IPS-18a (cell line): ENCODE data around the gene CD101.

Source experiments
- H3K27ac ChIP-seq: one replicate; pipeline ENCODE4 v1.5.1; 2013; ENCODE audit warnings: low read length
- H3K27me3 ChIP-seq: one replicate; pipeline ENCODE4 v1.6.1; 2013; ENCODE audit warnings: mild to moderate bottlenecking, low read length; ENCODE audit not compliant: control insufficient read depth, insufficient read depth
- H3K36me3 ChIP-seq: one replicate; pipeline ENCODE4 v1.6.1; 2013; ENCODE audit warnings: low read depth, low read length; ENCODE audit not compliant: control insufficient read depth
- H3K4me1 ChIP-seq: one replicate; pipeline ENCODE4 v1.6.1; 2013; ENCODE audit warnings: low read depth, low read length; ENCODE audit not compliant: control insufficient read depth
- H3K4me3 ChIP-seq: one replicate; pipeline ENCODE4 v1.5.1; 2013; ENCODE audit warnings: low read length
- H3K9ac ChIP-seq: one replicate; pipeline ENCODE4 v1.6.1; 2013; ENCODE audit warnings: mild to moderate bottlenecking, low read length, moderate library complexity
- H3K9me3 ChIP-seq: one replicate; pipeline ENCODE4 v1.6.1; 2013; ENCODE audit warnings: low read depth, low read length; ENCODE audit not compliant: control insufficient read depth

Gene CD101

GRCh38 chr1:117020526-117021156 is 19.1 kb downstream of the CD101 start:
- Histone ChIP-seq H3K27ac (no peak overlapping the region), H3K4me1 (peaks cover 1% of the 10 kb centered on the region), H3K9ac (no peak overlapping the region), H3K36me3 (no peaks in the 10 kb centered on the region), H3K4me3 (no peak overlapping the region), H3K27me3 (no peaks in the 10 kb centered on the region), H3K9me3 (no peaks in the 10 kb centered on the region)

GRCh38 chr1:117022114-117022513 is 20.6 kb downstream of the CD101 start:
- Histone ChIP-seq H3K4me3 (no peak overlapping the region), H3K9ac (no peak overlapping the region), H3K36me3 (no peaks in the 10 kb centered on the region)

DNA sequence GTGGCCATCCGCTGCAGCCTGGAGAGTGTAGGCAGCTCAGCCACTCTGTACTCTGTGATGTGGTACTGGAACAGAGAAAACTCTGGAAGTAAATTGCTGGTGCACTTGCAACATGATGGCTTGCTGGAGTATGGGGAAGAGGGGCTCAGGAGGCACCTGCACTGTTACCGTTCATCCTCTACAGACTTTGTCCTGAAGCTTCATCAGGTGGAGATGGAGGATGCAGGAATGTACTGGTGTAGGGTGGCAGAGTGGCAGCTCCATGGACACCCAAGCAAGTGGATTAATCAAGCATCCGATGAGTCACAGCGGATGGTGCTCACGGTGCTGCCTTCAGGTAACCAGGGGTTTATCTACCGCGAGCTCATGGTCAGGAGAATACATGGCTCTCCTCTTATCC is 24.0 kb downstream of the CD101 start:
- Histone ChIP-seq H3K4me1 (no peaks in the 10 kb centered on the region), H3K27me3 (no peaks in the 10 kb centered on the region), H3K27ac (no peak overlapping the region), H3K4me3 (no peak overlapping the region), H3K9me3 (no peaks in the 10 kb centered on the region), H3K36me3 (no peaks in the 10 kb centered on the region), H3K9ac (no peak overlapping the region)

More at GRCh38 chr1:117022114-117022513, 20.6 kb downstream of the CD101 start:
- Histone ChIP-seq H3K4me1 (no peaks in the 10 kb centered on the region), H3K27ac (no peak overlapping the region), H3K27me3 (no peaks in the 10 kb centered on the region), H3K9me3 (no peaks in the 10 kb centered on the region)

- no peaks in the 10 kb centered on the region for H3K4me1 ChIP-seq
- H3K27ac ChIP-seq = no peak overlapping the region
- no peaks in the 10 kb centered on the region for H3K36me3 ChIP-seq
- no peaks in the 10 kb centered on the region for H3K9me3 ChIP-seq
- H3K9ac ChIP-seq = no peak overlapping the region
- H3K4me3 ChIP-seq = no peak overlapping the region
- H3K27me3 ChIP-seq = no peaks in the 10 kb centered on the region
These were observed 24.8 kb downstream of the CD101 start for GRCh38 chr1:117026361-117026760.

DNA sequence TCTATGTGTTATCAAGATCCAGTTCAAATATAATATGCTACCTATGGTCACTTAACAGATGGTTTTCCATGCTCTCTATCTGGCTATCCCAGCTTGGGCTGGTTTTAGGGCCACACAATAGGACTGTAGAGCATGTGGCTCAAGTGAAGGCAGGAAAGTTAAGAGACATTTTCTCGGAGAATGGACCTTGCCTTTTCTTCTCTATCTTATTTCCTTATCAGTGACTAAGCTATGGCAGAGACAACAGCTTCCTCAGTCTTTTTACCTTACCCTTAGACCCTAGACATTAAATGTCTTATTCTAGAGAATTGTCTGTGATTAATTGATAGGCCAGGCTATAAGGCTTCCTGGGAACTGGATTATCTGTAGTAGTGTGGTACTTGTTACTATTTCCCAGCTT is 28.1 kb downstream of the CD101 start:
- Histone ChIP-seq H3K36me3 (no peaks in the 10 kb centered on the region), H3K27ac (no peak overlapping the region), H3K9ac (no peak overlapping the region), H3K27me3 (no peaks in the 10 kb centered on the region), H3K9me3 (no peaks in the 10 kb centered on the region), H3K4me1 (no peaks in the 10 kb centered on the region), H3K4me3 (no peak overlapping the region)

GRCh38 chr1:117030271-117030877 is 28.8 kb downstream of the CD101 start:
- no peaks in the 10 kb centered on the region for H3K4me1 ChIP-seq
- no peak overlapping the region for H3K27ac ChIP-seq
- H3K27me3 ChIP-seq = no peaks in the 10 kb centered on the region
- no peak overlapping the region for H3K9ac ChIP-seq
- H3K9me3 ChIP-seq = no peaks in the 10 kb centered on the region
- no peaks in the 10 kb centered on the region for H3K36me3 ChIP-seq
- no peak overlapping the region for H3K4me3 ChIP-seq

DNA sequence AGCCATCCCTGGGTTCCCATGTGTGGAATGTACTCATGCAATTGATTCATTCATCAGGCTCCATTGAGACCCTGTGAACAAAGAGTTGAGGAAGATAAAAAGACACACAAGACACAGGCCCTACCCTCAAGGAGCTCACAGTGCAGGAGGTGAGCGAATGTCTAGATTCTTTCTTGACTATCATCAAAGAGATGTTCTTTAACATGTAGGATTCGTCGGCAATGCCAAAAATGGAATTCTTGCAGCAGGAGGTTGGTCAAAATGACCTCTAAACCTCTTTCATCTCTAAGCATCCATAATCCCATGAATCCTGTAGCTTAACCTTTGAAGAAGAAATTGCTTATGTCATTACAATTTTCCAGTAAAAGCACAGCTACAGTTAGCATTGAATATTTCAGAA is 30.7 kb downstream of the CD101 start:
- Histone ChIP-seq H3K9ac (no peak overlapping the region), H3K27ac (no peak overlapping the region), H3K4me3 (no peak overlapping the region), H3K4me1 (no peaks in the 10 kb centered on the region), H3K9me3 (no peaks in the 10 kb centered on the region), H3K36me3 (no peaks in the 10 kb centered on the region), H3K27me3 (no peaks in the 10 kb centered on the region)

GRCh38 chr1:117032681-117033539 is 31.4 kb downstream of the CD101 start:
- Histone ChIP-seq H3K4me1 (no peaks in the 10 kb centered on the region), H3K9ac (no peak overlapping the region), H3K4me3 (no peak overlapping the region), H3K36me3 (no peaks in the 10 kb centered on the region), H3K27ac (no peak overlapping the region), H3K27me3 (no peaks in the 10 kb centered on the region), H3K9me3 (no peaks in the 10 kb centered on the region)

DNA sequence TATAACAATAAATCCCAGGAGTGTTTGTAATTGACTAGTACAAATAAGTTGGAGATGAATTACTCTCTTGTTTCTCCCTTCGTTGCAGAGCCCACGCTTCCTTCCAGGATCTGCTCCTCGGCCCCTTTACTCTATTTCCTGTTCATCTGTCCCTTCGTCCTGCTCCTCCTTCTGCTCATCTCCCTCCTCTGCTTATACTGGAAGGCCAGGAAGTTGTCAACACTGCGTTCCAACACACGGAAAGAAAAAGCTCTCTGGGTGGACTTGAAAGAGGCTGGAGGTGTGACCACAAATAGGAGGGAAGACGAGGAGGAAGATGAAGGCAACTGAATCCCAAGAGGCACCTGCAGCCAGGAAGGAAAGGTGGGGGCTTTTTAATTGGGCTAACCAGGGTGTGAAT is 32.2 kb downstream of the CD101 start:
- no peaks in the 10 kb centered on the region for H3K4me1 ChIP-seq
- H3K9ac ChIP-seq = no peak overlapping the region
- H3K27ac ChIP-seq = no peak overlapping the region
- H3K27me3 ChIP-seq = no peaks in the 10 kb centered on the region
- no peaks in the 10 kb centered on the region for H3K36me3 ChIP-seq
- H3K9me3 ChIP-seq = no peaks in the 10 kb centered on the region
- H3K4me3 ChIP-seq = no peak overlapping the region

- no peak overlapping the region for H3K27ac ChIP-seq
- H3K4me1 ChIP-seq = no peaks in the 10 kb centered on the region
- no peak overlapping the region for H3K4me3 ChIP-seq
These were observed 33.3 kb downstream of the CD101 start for GRCh38 chr1:117034791-117035290.

DNA sequence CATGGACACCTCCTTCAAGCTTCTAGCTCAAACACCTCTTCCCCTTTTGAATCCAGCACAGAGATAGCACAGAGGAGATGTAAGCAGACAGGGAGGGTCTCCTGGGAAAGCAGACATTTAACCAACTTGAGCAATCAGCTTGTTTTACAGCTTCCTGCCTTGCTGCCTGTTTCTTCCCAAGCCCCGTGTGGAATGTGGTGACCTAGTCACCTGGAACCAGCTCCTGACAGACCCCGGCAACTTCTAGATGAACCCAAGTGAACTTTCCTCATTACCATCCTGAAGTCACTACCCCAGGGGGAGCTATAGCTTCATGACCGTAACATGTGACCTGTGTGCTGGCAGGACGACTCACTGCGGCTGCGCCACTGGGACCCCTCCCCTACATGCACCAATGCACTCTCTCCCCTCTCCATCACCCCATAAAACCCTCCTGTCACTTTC is 34.5 kb downstream of the CD101 start:
- Histone ChIP-seq H3K36me3 (no peaks in the 10 kb centered on the region), H3K9ac (no peak overlapping the region), H3K27ac (no peak overlapping the region), H3K4me1 (no peaks in the 10 kb centered on the region), H3K9me3 (no peaks in the 10 kb centered on the region), H3K4me3 (no peak overlapping the region), H3K27me3 (no peaks in the 10 kb centered on the region)

More at GRCh38 chr1:117034791-117035290, 33.3 kb downstream of the CD101 start:
- Histone ChIP-seq H3K36me3 (no peaks in the 10 kb centered on the region), H3K27me3 (no peaks in the 10 kb centered on the region), H3K9ac (no peak overlapping the region), H3K9me3 (no peaks in the 10 kb centered on the region)
